IMR-90 (cell line): ENCODE measurements around the gene TXNDC12. TPM values are rescaled to one million over a fixed set of nuclear protein-coding genes. Genes with fewer than 3 reads are reported as not detected.
A peak's percentile ranks its signal among the peaks of the same experiment; 100 is the strongest.

Experiments
- ATAC-seq: fragments of 200-7000 bp; cut with Tn5 transposase; 2 replicates; pipeline ENCODE4 v1.9.1; 2020; ENCODE audit warnings: low read depth, mild to moderate bottlenecking, moderate library complexity
- BruUV-seq: library from RNA; stranded (reverse); fragments of 400-500 nt; replicated peaks from 2 replicates; lab custom pipeline; 2021; lab: Mats Ljungman, UMichigan
- CTCF ChIA-PET: fragments of 300-600 bp; formaldehyde crosslinking; extraction: SDS; loops from one replicate; lab custom pipeline; 2021; ENCODE audit warnings: antibody characterized with exemption; lab: Yijun Ruan, JAX
- POLR2A ChIA-PET: fragments of 300-600 bp; sonication (Branson Sonifier 250); formaldehyde crosslinking; loops from one replicate; lab custom pipeline; 2022; ENCODE audit warnings: antibody characterized with exemption; ENCODE audit not compliant: unreplicated experiment; lab: Charles Lee
- DNase-seq: peaks from one replicate; pipeline ENCODE4 v3.0.0; 2013
- H2AFZ ChIP-seq: replicated peaks from 2 replicates; pipeline ENCODE3; 2013; ENCODE audit warnings: low read length, mild to moderate bottlenecking; ENCODE audit not compliant: poor library complexity
- H2AK5ac ChIP-seq: 2 replicates; pipeline ENCODE4 v1.6.1; 2013; ENCODE audit warnings: low read depth, low read length, inconsistent platforms
- H2AK9ac ChIP-seq: replicated peaks from 2 replicates; pipeline ENCODE3; 2013; ENCODE audit warnings: mild to moderate bottlenecking, low read depth, low read length, moderate library complexity; ENCODE audit not compliant: poor library complexity
- H2BK120ac ChIP-seq: 2 replicates; pipeline ENCODE4 v1.6.1; 2013; ENCODE audit warnings: low read depth, low read length, inconsistent platforms
- H2BK15ac ChIP-seq: 3 replicates; pipeline ENCODE4 v1.6.1; 2013; ENCODE audit warnings: low read depth, low read length, inconsistent platforms
- H2BK20ac ChIP-seq: 2 replicates; pipeline ENCODE4 v1.6.1; 2013; ENCODE audit warnings: low read depth, mild to moderate bottlenecking, inconsistent platforms, low read length, moderate library complexity
- H2BK5ac ChIP-seq: 2 replicates; pipeline ENCODE4 v1.6.1; 2013; ENCODE audit warnings: mild to moderate bottlenecking, low read depth, low read length, inconsistent platforms; ENCODE audit not compliant: poor library complexity, severe bottlenecking
- H3K14ac ChIP-seq: replicated peaks from 2 replicates; pipeline ENCODE4 v1.6.1; 2013; ENCODE audit warnings: low read depth, low read length, inconsistent platforms
- H3K18ac ChIP-seq: 2 replicates; pipeline ENCODE4 v1.6.1; 2013; ENCODE audit warnings: low read depth, low read length, control low read depth
- H3K23ac ChIP-seq: 2 replicates; pipeline ENCODE4 v1.6.1; 2013; ENCODE audit warnings: low read depth, low read length, inconsistent platforms
- H3K27ac ChIP-seq: 2 replicates; pipeline ENCODE4 v1.5.1; 2013; ENCODE audit warnings: mild to moderate bottlenecking, control low read depth, low read length; ENCODE audit not compliant: insufficient read depth
- H3K27me3 ChIP-seq: 2 replicates; pipeline ENCODE4 v1.6.1; 2013; ENCODE audit warnings: low read length; ENCODE audit not compliant: control insufficient read depth, insufficient read depth
- H3K36me3 ChIP-seq: 2 replicates; pipeline ENCODE4 v1.6.1; 2013; ENCODE audit warnings: low read length, mixed read lengths; ENCODE audit not compliant: control insufficient read depth, insufficient read depth
- H3K4ac ChIP-seq: 2 replicates; pipeline ENCODE4 v1.6.1; 2013; ENCODE audit warnings: low read depth, low read length, inconsistent platforms
- H3K4me1 ChIP-seq: 2 replicates; pipeline ENCODE4 v1.6.1; 2013; ENCODE audit warnings: low read length, mixed read lengths; ENCODE audit not compliant: control insufficient read depth, insufficient read depth
- H3K4me2 ChIP-seq: 2 replicates; pipeline ENCODE4 v1.6.1; 2013; ENCODE audit warnings: low read depth, mild to moderate bottlenecking, control low read depth, low read length, moderate library complexity
- H3K4me3 ChIP-seq: 2 replicates; pipeline ENCODE4 v1.5.1; 2013; ENCODE audit warnings: low read depth, mild to moderate bottlenecking, control low read depth, low read length, moderate library complexity; ENCODE audit not compliant: insufficient read depth
- H3K56ac ChIP-seq: 2 replicates; pipeline ENCODE4 v1.6.1; 2013; ENCODE audit warnings: low read length, inconsistent platforms; ENCODE audit not compliant: insufficient read depth; ENCODE audit errors: extremely low read depth
- H3K79me1 ChIP-seq, 2 experiments: 2 replicates each; pipeline ENCODE4 v1.6.1; 2013; ENCODE audit warnings: low read length in 2 of 2, inconsistent platforms in 1 of 2, low read depth in 1 of 2
- H3K9ac ChIP-seq: 2 replicates; pipeline ENCODE4 v1.6.1; 2013; ENCODE audit warnings: low read depth, low read length, control low read depth
- H3K9me1 ChIP-seq: 2 replicates; pipeline ENCODE4 v1.6.1; 2013; ENCODE audit warnings: low read length, inconsistent platforms; ENCODE audit not compliant: insufficient read depth
- H3K9me3 ChIP-seq: 2 replicates; pipeline ENCODE4 v1.6.1; 2013; ENCODE audit warnings: low read length; ENCODE audit not compliant: control insufficient read depth, insufficient read depth
- H4K20me1 ChIP-seq: 2 replicates; pipeline ENCODE4 v1.6.1; 2013; ENCODE audit warnings: low read length, inconsistent platforms; ENCODE audit not compliant: insufficient read depth
- H4K5ac ChIP-seq: 2 replicates; pipeline ENCODE4 v1.6.1; 2013; ENCODE audit warnings: mild to moderate bottlenecking, low read depth, low read length, control low read depth
- H4K8ac ChIP-seq, 2 experiments: 2 replicates each; pipeline ENCODE4 v1.6.1; 2013; ENCODE audit warnings: low read depth in 2 of 2, low read length in 2 of 2, control low read depth in 1 of 2, inconsistent platforms in 1 of 2
- H4K91ac ChIP-seq: 2 replicates; pipeline ENCODE4 v1.6.1; 2013; ENCODE audit warnings: low read depth, low read length, inconsistent platforms; ENCODE audit not compliant: insufficient read depth
- BHLHE40 ChIP-seq: fragments of 150-350 bp; IDR thresholded peaks from 2 replicates; pipeline ENCODE4 v1.6.1; 2016; ENCODE audit warnings: mild to moderate bottlenecking, low read depth, low read length
- CEBPB ChIP-seq: IDR thresholded peaks from 2 replicates; pipeline ENCODE4 v1.6.1; 2012; ENCODE audit warnings: low read depth, low read length, improper control_type of control experiment
- CHD1 ChIP-seq: IDR thresholded peaks from 2 replicates; pipeline ENCODE4 v1.6.1; 2012; ENCODE audit warnings: low read depth, low read length, improper control_type of control experiment
- POLR2A ChIP-seq: IDR thresholded peaks from 2 replicates; pipeline ENCODE4 v1.6.1; 2012; ENCODE audit warnings: mild to moderate bottlenecking, low read depth, low read length
- RCOR1 ChIP-seq: IDR thresholded peaks from 2 replicates; pipeline ENCODE4 v1.6.1; 2012; ENCODE audit warnings: mild to moderate bottlenecking, low read length, improper control_type of control experiment; ENCODE audit not compliant: insufficient replicate concordance
- RFX5 ChIP-seq: IDR thresholded peaks from 2 replicates; pipeline ENCODE4 v1.8.0; 2012; ENCODE audit warnings: low read depth, mild to moderate bottlenecking, low read length, moderate library complexity
- WGBS, 2 experiments: methylation state at CpG; one replicate each; pipeline versions ENCODE4 v1.1.5 to v1.1.7; 2013; ENCODE audit warnings: missing lambda C conversion rate in 2 of 2; ENCODE audit not compliant: insufficient read length in 1 of 2; ENCODE audit errors: extremely low coverage in 2 of 2; 5-methylcytosine and 5-hydroxymethylcytosine counted together
- dilution Hi-C: fragments of 300-500 bp; cut with HindIII; formaldehyde crosslinking; loops from one replicate; pipeline ENCODE4 v1.14.3; 2018; ENCODE audit warnings: low sequenced_read_pairs; ENCODE audit not compliant: unreplicated experiment
- in situ Hi-C: fragments of 300-500 bp; cut with MboI; formaldehyde crosslinking; loops from 3 replicates; pipeline ENCODE4 v1.14.3; 2019; ENCODE audit warnings: low sequenced_read_pairs, inconsistent platforms, mixed read lengths
- intact Hi-C: fragments of 100-400 bp; cut with micrococcal nuclease; formaldehyde crosslinking; loops from 2 replicates; pipeline ENCODE4 v1.10.0; 2022
- polyA plus RNA-seq, 3 experiments: library from polyadenylated mRNA; depleted of rRNA; stranded (reverse); fragments of >200 nt; gene quantifications; 2 replicates each; pipeline ENCODE4 v1.2.3, GENCODE V29; 2012; ENCODE audit warnings: low replicate concordance in 1 of 3
- total RNA-seq: library from RNA; depleted of rRNA; stranded (reverse); fragments of >200 nt; gene quantifications from 2 replicates; pipeline ENCODE4 v1.2.3, GENCODE V29; 2012

Gene TXNDC12
- total and polyA plus RNA-seq, 2 of the 4 experiments (the other 2 are of a cell fraction), result 24.4 to 29.9 TPM

DNA sequence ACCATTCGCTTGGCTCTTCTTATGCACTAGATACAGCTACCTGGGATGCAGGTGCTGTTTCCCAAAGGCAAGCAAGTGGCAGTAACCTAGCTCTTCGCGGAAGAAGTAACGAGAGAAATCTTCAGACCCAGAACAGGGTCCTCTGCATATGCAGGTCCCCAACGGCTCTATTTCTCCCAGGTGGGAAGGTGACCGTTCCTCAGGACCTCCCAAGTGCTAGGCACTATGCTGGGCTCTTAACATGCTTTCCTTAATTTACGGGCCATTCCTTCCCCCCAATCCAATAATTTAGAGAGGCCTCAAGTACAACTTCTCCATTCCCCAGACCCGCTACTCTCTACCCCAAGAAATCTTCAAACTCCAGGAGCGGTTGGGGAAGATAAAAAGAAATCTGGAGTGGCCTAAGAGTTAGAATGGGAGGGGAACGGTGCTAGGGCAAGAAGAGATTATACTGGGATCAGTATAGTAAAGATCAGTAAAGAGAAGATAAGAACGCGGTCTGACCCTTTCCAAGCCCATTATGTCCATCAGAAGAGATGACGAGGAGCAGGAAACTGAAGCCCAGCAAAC, 410 bp downstream of the TXNDC12 start:
- Histone ChIP-seq H4K91ac (peak overlapping the region; percentile 43), H3K4me1 (peaks cover 2% of the 10 kb centered on the region; the same call in 1 of the 2 replicates), H2AK5ac (peak overlapping the region; percentile 83), H2BK15ac (no peak overlapping the region; the same call in 2 of the 3 replicates), H3K9me1 (no peaks in the 10 kb centered on the region), H3K9ac (peak overlapping the region; percentile 90), H4K8ac (peak overlapping the region; percentile 76 to 82; a peak in 3 of 4 replicates), H3K18ac (no peak overlapping the region), H2AK9ac (peak overlapping the region; percentile 77), H3K4me3 (peak overlapping the region; percentile 84), H3K4me2 (peak overlapping the region; percentile 93), H3K14ac (peak overlapping the region; percentile 89), H2AFZ (peak overlapping the region; percentile 91), H3K9me3 (no peaks in the 10 kb centered on the region), H3K56ac (peak overlapping the region; percentile 74), H4K20me1 (peaks cover 18% of the 10 kb centered on the region; the same call in 1 of the 2 replicates), H3K79me1 (peaks cover 23 to 63% of the 10 kb centered on the region in 2 experiments), H3K4ac (peak overlapping the region; percentile 84), H2BK20ac (no peak overlapping the region), H2BK120ac (peak overlapping the region; percentile 55; the same call in 1 of the 2 replicates), H4K5ac (peak overlapping the region; percentile 47; the same call in 1 of the 2 replicates), H3K27me3 (no peaks in the 10 kb centered on the region), H3K23ac (peak overlapping the region; percentile 76), H3K27ac (peak overlapping the region; percentile 82), H3K36me3 (peaks cover 7% of the 10 kb centered on the region), H2BK5ac (peak overlapping the region; percentile 70)
- ATAC-seq (peak; percentile 0; the same call in 1 of the 2 replicates), DNase-seq (no peak)
- CTCF ChIA-PET, result no interaction called here
- 0% methylated on average over 2 of the region's 13 CpGs; no CpG with 5 or more reads in 1 of the 2 experiments for WGBS, 2 experiments
- in situ Hi-C loops (no loop called here), intact Hi-C loops (no loop called here), dilution Hi-C loops (no loop called here)
- TF ChIP-seq RCOR1, result no peak
- no peak for TF ChIP-seq CHD1
- TF ChIP-seq CEBPB, result no peak
- TF ChIP-seq BHLHE40, result no peak
- TF ChIP-seq RFX5, result no peak
- TF ChIP-seq POLR2A, result no peak
- POLR2A ChIA-PET, result no interaction called here
- BruUV-seq, result no TSS peak
